Gastrocnemius medialis (tissue), 4 donors: ENCODE measurements around the gene CTNNBIP1.

Source experiments
- POLR2A ChIP-seq, 2 donors: fragments of 450-650 bp; IDR thresholded peaks; one replicate each; pipeline ENCODE4 v1.6.1; 2017; ENCODE audit warnings: antibody characterized with exemption in 2 of 2, mild to moderate bottlenecking in 2 of 2, moderate library complexity in 2 of 2
- TF ChIP-seq, protein P1 (sequence below), 5 experiments: fragments of 450-650 bp in 3 of 5; fragments of 200-600 bp in 2 of 5; sonication (generic) in 2 of 5; IDR thresholded peaks in 4 of 5; conservative IDR thresholded peaks in 1 of 5; 1 replicate in 4 of 5; 2 replicates in 1 of 5; pipeline ENCODE4 v1.5.1; 2016 to 2019; ENCODE audit warnings: antibody characterized with exemption in 5 of 5, mild to moderate bottlenecking in 3 of 5, moderate library complexity in 3 of 5

DNA sequence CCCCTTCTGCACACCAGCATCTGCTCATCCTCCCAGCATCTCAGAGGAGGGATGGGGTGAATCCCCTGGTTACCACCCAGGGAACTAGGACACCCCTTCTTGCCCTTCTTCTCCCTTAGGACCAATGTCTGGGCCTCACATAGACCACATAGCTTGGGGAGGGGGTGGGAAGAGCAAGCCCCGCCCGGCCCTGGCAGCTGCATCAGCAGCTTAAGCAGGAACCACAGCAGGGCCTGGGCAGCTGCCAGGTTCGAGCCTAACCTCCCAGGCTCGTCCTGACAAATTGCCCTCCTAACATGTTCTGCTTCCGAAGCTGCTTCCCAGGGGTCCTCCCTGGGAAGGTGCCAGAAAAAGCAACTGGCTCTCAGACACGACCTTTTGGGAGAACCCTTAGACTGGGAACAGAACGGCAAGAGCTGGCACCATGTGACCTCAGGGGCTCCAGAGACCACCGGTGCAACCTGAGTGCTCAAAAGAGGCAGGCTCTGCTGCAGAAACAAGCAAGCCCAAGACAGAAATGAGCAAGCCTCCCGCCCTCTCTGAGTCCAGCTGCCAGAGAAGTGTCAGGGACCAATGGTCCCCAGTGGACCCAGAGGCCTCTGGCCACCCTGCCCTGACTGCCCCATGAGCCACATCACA is 67.9 kb downstream of the CTNNBIP1 start:
- TF ChIP-seq, protein P1, sequence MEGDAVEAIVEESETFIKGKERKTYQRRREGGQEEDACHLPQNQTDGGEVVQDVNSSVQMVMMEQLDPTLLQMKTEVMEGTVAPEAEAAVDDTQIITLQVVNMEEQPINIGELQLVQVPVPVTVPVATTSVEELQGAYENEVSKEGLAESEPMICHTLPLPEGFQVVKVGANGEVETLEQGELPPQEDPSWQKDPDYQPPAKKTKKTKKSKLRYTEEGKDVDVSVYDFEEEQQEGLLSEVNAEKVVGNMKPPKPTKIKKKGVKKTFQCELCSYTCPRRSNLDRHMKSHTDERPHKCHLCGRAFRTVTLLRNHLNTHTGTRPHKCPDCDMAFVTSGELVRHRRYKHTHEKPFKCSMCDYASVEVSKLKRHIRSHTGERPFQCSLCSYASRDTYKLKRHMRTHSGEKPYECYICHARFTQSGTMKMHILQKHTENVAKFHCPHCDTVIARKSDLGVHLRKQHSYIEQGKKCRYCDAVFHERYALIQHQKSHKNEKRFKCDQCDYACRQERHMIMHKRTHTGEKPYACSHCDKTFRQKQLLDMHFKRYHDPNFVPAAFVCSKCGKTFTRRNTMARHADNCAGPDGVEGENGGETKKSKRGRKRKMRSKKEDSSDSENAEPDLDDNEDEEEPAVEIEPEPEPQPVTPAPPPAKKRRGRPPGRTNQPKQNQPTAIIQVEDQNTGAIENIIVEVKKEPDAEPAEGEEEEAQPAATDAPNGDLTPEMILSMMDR (IDR thresholded peaks at IDR 0.05 in 4 of 5, conservative IDR thresholded peaks at IDR 0.05 in 1 of 5), result no peak
- no peak for TF ChIP-seq POLR2A (IDR thresholded peaks at IDR 0.05)
